CD14-positive monocyte (primary cell): ENCODE data around the gene LSM3. TPM values are rescaled to one million over a fixed set of nuclear protein-coding genes. Genes with fewer than 3 reads are reported as not detected.

Source experiments
- DNase-seq, 3 donors: peaks; one replicate each; pipeline ENCODE4 v3.0.0-alpha.2; 2011 to 2022
- H2AFZ ChIP-seq: 2 replicates; pipeline ENCODE4 v1.6.0; 2012; ENCODE audit warnings: mild to moderate bottlenecking, low read depth, low read length, inconsistent platforms; ENCODE audit not compliant: insufficient read depth, poor library complexity, severe bottlenecking
- H3K27ac ChIP-seq, 2 donors: 1 replicate in 1 of 2; 2 replicates in 1 of 2; pipeline ENCODE4 v1.5.1; 2012 to 2013; ENCODE audit warnings: low read length in 2 of 2, control low read depth in 1 of 2, inconsistent platforms in 1 of 2, low read depth in 1 of 2, mild to moderate bottlenecking in 1 of 2
- H3K27me3 ChIP-seq, 2 donors: one replicate each; pipeline versions ENCODE4 v1.6.0 to v1.6.1; 2011 to 2013; ENCODE audit warnings: low read length in 2 of 2; ENCODE audit not compliant: control insufficient read depth in 2 of 2, insufficient read depth in 2 of 2
- H3K36me3 ChIP-seq, 2 donors: replicated peaks in 1 of 2; 1 replicate in 1 of 2; 2 replicates in 1 of 2; pipeline versions ENCODE4 v1.5.1 to v1.6.1; 2012 to 2013; ENCODE audit warnings: low read length in 2 of 2, control low read depth in 1 of 2, inconsistent platforms in 1 of 2, mild to moderate bottlenecking in 1 of 2; ENCODE audit not compliant: insufficient read depth in 2 of 2, control insufficient read depth in 1 of 2
- H3K4me1 ChIP-seq, 2 donors: 1 replicate in 1 of 2; 2 replicates in 1 of 2; pipeline versions ENCODE4 v1.5.1 to v1.6.1; 2012 to 2013; ENCODE audit warnings: low read length in 2 of 2, control low read depth in 1 of 2, inconsistent platforms in 1 of 2, mild to moderate bottlenecking in 1 of 2, moderate library complexity in 1 of 2; ENCODE audit not compliant: insufficient read depth in 2 of 2, control insufficient read depth in 1 of 2
- H3K4me2 ChIP-seq: replicated peaks from 2 replicates; pipeline ENCODE3; 2012; ENCODE audit warnings: low read length, moderate library complexity, mild to moderate bottlenecking; ENCODE audit not compliant: poor library complexity, severe bottlenecking; ENCODE audit errors: extremely low read depth
- H3K4me3 ChIP-seq, 3 experiments: fragments of 200-600 bp in 1 of 3; sonication (generic) in 1 of 3; replicated peaks in 1 of 3; 1 replicate in 2 of 3; 2 replicates in 1 of 3; pipeline ENCODE4 v1.5.1; 2011 to 2013; ENCODE audit warnings: low read length in 3 of 3, mild to moderate bottlenecking in 3 of 3, control low read depth in 2 of 3, low read depth in 2 of 3, inconsistent platforms in 1 of 3, moderate library complexity in 1 of 3
- H3K79me2 ChIP-seq: 2 replicates; pipeline ENCODE4 v1.6.0; 2012; ENCODE audit warnings: mild to moderate bottlenecking, control low read depth, inconsistent platforms, low read length, moderate library complexity; ENCODE audit not compliant: insufficient read depth
- H3K9ac ChIP-seq: 2 replicates; pipeline ENCODE4 v1.6.0; 2017; ENCODE audit warnings: low read length, mild to moderate bottlenecking; ENCODE audit not compliant: insufficient read depth, poor library complexity, severe bottlenecking
- H3K9me3 ChIP-seq, 2 donors: replicated peaks in 1 of 2; 1 replicate in 1 of 2; 2 replicates in 1 of 2; pipeline versions ENCODE4 v1.5.1 to v1.6.1; 2012 to 2013; ENCODE audit warnings: low read length in 2 of 2, control low read depth in 1 of 2; ENCODE audit not compliant: control insufficient read depth in 1 of 2, insufficient read depth in 1 of 2
- H4K20me1 ChIP-seq: 2 replicates; pipeline ENCODE4 v1.6.0; 2012; ENCODE audit warnings: mild to moderate bottlenecking, low read length, control low read depth, moderate library complexity; ENCODE audit not compliant: insufficient read depth
- H3K27ac Mint-ChIP-seq, 7 donors: one replicate each; pipeline ENCODE4 v1.8.0; 2020; ENCODE audit warnings: mild to moderate bottlenecking in 7 of 7, mixed read lengths in 7 of 7, moderate library complexity in 6 of 7, inconsistent platforms in 2 of 7
- H3K27me3 Mint-ChIP-seq, 3 donors: one replicate each; pipeline ENCODE4 v1.8.0; 2021 to 2022; ENCODE audit warnings: low read depth in 3 of 3, mild to moderate bottlenecking in 3 of 3, mixed read lengths in 3 of 3, moderate library complexity in 3 of 3, inconsistent platforms in 1 of 3
- H3K36me3 Mint-ChIP-seq, 2 donors: one replicate each; pipeline ENCODE4 v1.8.0; 2020; ENCODE audit warnings: mixed read lengths in 2 of 2, inconsistent platforms in 1 of 2, mild to moderate bottlenecking in 1 of 2
- H3K4me1 Mint-ChIP-seq: one replicate; pipeline ENCODE4 v1.8.0; 2020; ENCODE audit warnings: mild to moderate bottlenecking, mixed read lengths
- H3K4me3 Mint-ChIP-seq, 2 donors: one replicate each; pipeline ENCODE4 v1.8.0; 2020; ENCODE audit warnings: mild to moderate bottlenecking in 2 of 2, mixed read lengths in 2 of 2, moderate library complexity in 1 of 2
- H3K9me3 Mint-ChIP-seq, 7 donors: one replicate each; pipeline ENCODE4 v1.8.0; 2020 to 2022; ENCODE audit warnings: mixed read lengths in 7 of 7, mild to moderate bottlenecking in 6 of 7, moderate library complexity in 6 of 7, inconsistent platforms in 2 of 7
- CTCF ChIP-seq: fragments of 200-600 bp; IDR thresholded peaks from one replicate; pipeline ENCODE4 v1.8.0; 2022; ENCODE audit warnings: antibody characterized with exemption, mild to moderate bottlenecking
- WGBS: methylation state at CpG from one replicate; pipeline ENCODE4 v1.1.5; 2013; ENCODE audit warnings: missing lambda C conversion rate; ENCODE audit not compliant: insufficient coverage; 5-methylcytosine and 5-hydroxymethylcytosine counted together
- intact Hi-C, 2 donors: fragments of 100-400 bp; cut with micrococcal nuclease; formaldehyde crosslinking; loops; one replicate each; pipeline versions ENCODE4 v1.15.0 to v1.15.1; 2023
- polyA plus RNA-seq, 3 donors: library from polyadenylated mRNA; depleted of rRNA in 1 of 3; unstranded in 2 of 3; stranded (reverse) in 1 of 3; fragments of 300-500 nt in 2 of 3; fragments of >200 nt in 1 of 3; fragmentation: Illumina TruSeq in 2 of 3; gene quantifications; 1 replicate in 2 of 3; 2 replicates in 1 of 3; pipeline ENCODE4 v1.2.3, GENCODE V29; 2012 to 2021

Gene LSM3
- polyA plus RNA-seq, 3 donors = 4.1 to 23.2 (median 19.8) TPM

DNA sequence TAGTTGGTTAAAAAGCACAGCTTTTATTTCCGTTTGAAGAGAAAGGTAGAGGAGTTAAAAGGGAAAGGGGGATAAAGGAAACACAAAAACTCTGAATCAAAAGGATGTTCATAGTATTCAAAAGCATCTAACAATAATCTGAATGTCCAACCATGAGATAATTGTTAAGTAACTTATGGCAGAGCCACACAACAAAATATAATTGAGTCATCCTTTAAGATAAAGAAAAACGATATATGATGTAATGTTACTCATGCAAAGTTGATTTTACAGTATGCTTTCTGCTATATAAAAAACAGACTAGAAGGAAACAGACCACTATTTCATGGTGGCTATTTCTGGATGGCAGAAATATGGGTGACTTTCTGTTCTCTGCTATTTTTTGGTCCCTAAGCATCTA is 4.1 kb upstream of the LSM3 start:
- Histone ChIP-seq H3K36me3 (peaks cover 36% of the 10 kb centered on the region in 2 donors), H3K4me1 (peaks cover 14 to 19% of the 10 kb centered on the region in 2 donors), H3K27ac (no peak overlapping the region), H3K9me3 (no peaks in the 10 kb centered on the region), H2AFZ (no peak overlapping the region), H3K79me2 (peaks cover 32% of the 10 kb centered on the region), H3K9ac (no peak overlapping the region), H3K4me3 (no peak overlapping the region), H4K20me1 (peaks cover 8% of the 10 kb centered on the region), H3K27me3 (no peaks in the 10 kb centered on the region), H3K4me2 (no peak overlapping the region)
- Mint-ChIP-seq H3K4me3 (no peak overlapping the region), H3K27ac (no peak overlapping the region), H3K36me3 (peaks cover 34 to 36% of the 10 kb centered on the region in 2 donors), H3K4me1 (peaks cover 32% of the 10 kb centered on the region), H3K9me3 (peaks cover 0 to 3% (median 0%) of the 10 kb centered on the region in 7 donors), H3K27me3 (peaks cover 0 to 5% (median 0%) of the 10 kb centered on the region in 3 donors)
- WGBS = no CpG with 5 or more reads among the region's 2 CpGs
- no peak for TF ChIP-seq CTCF
- intact Hi-C loops = no loop called here
- DNase-seq = no peak

- peaks cover 0 to 3% (median 0%) of the 10 kb centered on the region in 7 donors for H3K9me3 Mint-ChIP-seq
- no peak for TF ChIP-seq CTCF
- Histone ChIP-seq H3K36me3 (peaks cover 26% of the 10 kb centered on the region in 2 donors), H3K79me2 (peaks cover 41% of the 10 kb centered on the region), H3K9ac (no peak overlapping the region), H3K9me3 (no peaks in the 10 kb centered on the region), H3K4me1 (peaks cover 14 to 21% of the 10 kb centered on the region in 2 donors), H3K27me3 (no peaks in the 10 kb centered on the region), H4K20me1 (peaks cover 8% of the 10 kb centered on the region), H3K4me3 (no peak overlapping the region), H3K4me2 (no peak overlapping the region), H3K27ac (no peak overlapping the region), H2AFZ (no peak overlapping the region)
- peaks cover 34% of the 10 kb centered on the region for H3K4me1 Mint-ChIP-seq
- peak overlapping the region in 1 of 7 donors; percentile 79 for H3K27ac Mint-ChIP-seq
- no peak overlapping the region for H3K4me3 Mint-ChIP-seq
- H3K27me3 Mint-ChIP-seq = peaks cover 0 to 5% (median 0%) of the 10 kb centered on the region in 3 donors
- DNase-seq = no peak
- peaks cover 25% of the 10 kb centered on the region in 2 donors for H3K36me3 Mint-ChIP-seq
- 0% methylated on average over 1 of the region's 3 CpGs for WGBS
- intact Hi-C loops = loop anchor here (2.0 to 5.0 kb wide), 4 partner anchors 33 to 772 kb away; partner anchors contain the start of genes CCDC174 (in 1 of the 2), CHCHD4 (in 1 of the 2), NR2C2 (in 1 of the 2) and TMEM43 (in 1 of the 2)
These were observed 3.1 kb upstream of the LSM3 start for GRCh38 chr3:14175383-14176037.
